ENCODE data around the gene ADGRV1. TPM values are rescaled to one million over a fixed set of nuclear protein-coding genes. Genes with fewer than 3 reads are reported as not detected.
"Not testable (repeated sequence)": the region's sequence is repeated elsewhere in the genome, so short reads cannot be mapped to it uniquely, and the experiment has no call there.

ADGRV1 gene
- total RNA-seq, 2 donors from 2014 or later = 0.44 to 0.52 TPM

- Mint-ChIP-seq H3K4me1 (peaks cover 2% of the 10 kb centered on the region), H3K27me3 (peaks cover 30% of the 10 kb centered on the region), H3K27ac (no peak overlapping the region), H3K4me3 (no peak overlapping the region), H3K36me3 (ENCODE audit: low read depth) (no peaks in the 10 kb centered on the region)
- ATAC-seq = no peak
- DNase-seq = no peak
- no peaks in the 10 kb centered on the region for H3K9me3 ChIP-seq (ENCODE audit: control insufficient read depth, low read length, poor library complexity, severe bottlenecking)
Observed at GRCh38 chr5:90917928-90918668, 359.5 kb downstream of the ADGRV1 start.

- DNase-seq (no peak), ATAC-seq (no peak)
- Mint-ChIP-seq H3K36me3 (ENCODE audit: low read depth) (no peaks in the 10 kb centered on the region), H3K27me3 (peaks cover 22% of the 10 kb centered on the region), H3K4me1 (peaks cover 2% of the 10 kb centered on the region), H3K4me3 (no peak overlapping the region), H3K27ac (no peak overlapping the region)
- H3K9me3 ChIP-seq (ENCODE audit: control insufficient read depth, low read length, poor library complexity, severe bottlenecking) = no peaks in the 10 kb centered on the region
Observed at GRCh38 chr5:90921418-90921973, 362.9 kb downstream of the ADGRV1 start.

GRCh38 chr5:90924222-90924621 lies 365.6 kb downstream of the ADGRV1 start:
- peaks cover 11% of the 10 kb centered on the region for H3K27me3 Mint-ChIP-seq
- H3K9me3 ChIP-seq (ENCODE audit: control insufficient read depth, low read length, poor library complexity, severe bottlenecking); H3K27ac Mint-ChIP-seq; H3K4me3 Mint-ChIP-seq; DNase-seq; H3K36me3 Mint-ChIP-seq (ENCODE audit: low read depth); ATAC-seq; H3K4me1 Mint-ChIP-seq: not testable (repeated sequence)

- peaks cover 12% of the 10 kb centered on the region for H3K27me3 Mint-ChIP-seq
- not testable (repeated sequence) for H3K9me3 ChIP-seq (ENCODE audit: control insufficient read depth, low read length, poor library complexity, severe bottlenecking); H3K4me3 Mint-ChIP-seq; DNase-seq; ATAC-seq; H3K36me3 Mint-ChIP-seq (ENCODE audit: low read depth); H3K4me1 Mint-ChIP-seq; H3K27ac Mint-ChIP-seq
Observed at GRCh38 chr5:90929013-90929839, 370.6 kb downstream of the ADGRV1 start.

- Mint-ChIP-seq H3K4me1 (no peaks in the 10 kb centered on the region), H3K27me3 (peaks cover 12% of the 10 kb centered on the region), H3K27ac (no peak overlapping the region), H3K4me3 (no peak overlapping the region), H3K36me3 (ENCODE audit: low read depth) (no peaks in the 10 kb centered on the region)
- no peaks in the 10 kb centered on the region for H3K9me3 ChIP-seq (ENCODE audit: control insufficient read depth, low read length, poor library complexity, severe bottlenecking)
- ATAC-seq (no peak), DNase-seq (no peak)
Observed at GRCh38 chr5:90930062-90930461, 371.5 kb downstream of the ADGRV1 start.

GRCh38 chr5:90930756-90931431 lies 372.3 kb downstream of the ADGRV1 start:
- Mint-ChIP-seq H3K4me3 (no peak overlapping the region), H3K4me1 (no peaks in the 10 kb centered on the region), H3K27ac (no peak overlapping the region), H3K36me3 (ENCODE audit: low read depth) (no peaks in the 10 kb centered on the region), H3K27me3 (peaks cover 12% of the 10 kb centered on the region)
- DNase-seq (no peak), ATAC-seq (no peak)
- H3K9me3 ChIP-seq (ENCODE audit: control insufficient read depth, low read length, poor library complexity, severe bottlenecking) = no peaks in the 10 kb centered on the region

GRCh38 chr5:90932052-90932699 lies 373.6 kb downstream of the ADGRV1 start:
- Mint-ChIP-seq H3K4me1 (no peaks in the 10 kb centered on the region), H3K27me3 (peaks cover 12% of the 10 kb centered on the region), H3K4me3 (no peak overlapping the region), H3K27ac (no peak overlapping the region), H3K36me3 (ENCODE audit: low read depth) (no peaks in the 10 kb centered on the region)
- no peak for DNase-seq
- no peaks in the 10 kb centered on the region for H3K9me3 ChIP-seq (ENCODE audit: control insufficient read depth, low read length, poor library complexity, severe bottlenecking)
- no peak for ATAC-seq

GRCh38 chr5:90933298-90933697 lies 374.7 kb downstream of the ADGRV1 start:
- H3K27me3 Mint-ChIP-seq = peaks cover 12% of the 10 kb centered on the region
- no peaks in the 10 kb centered on the region for H3K4me1 Mint-ChIP-seq
- ATAC-seq (no peak), DNase-seq (no peak)
- no peak overlapping the region for H3K27ac Mint-ChIP-seq
- H3K9me3 ChIP-seq (ENCODE audit: control insufficient read depth, low read length, poor library complexity, severe bottlenecking) = no peaks in the 10 kb centered on the region
- no peaks in the 10 kb centered on the region for H3K36me3 Mint-ChIP-seq (ENCODE audit: low read depth)
- H3K4me3 Mint-ChIP-seq = no peak overlapping the region

- Mint-ChIP-seq H3K27me3 (peaks cover 12% of the 10 kb centered on the region), H3K27ac (peak overlapping the region; percentile 32), H3K36me3 (ENCODE audit: low read depth) (no peaks in the 10 kb centered on the region), H3K4me1 (no peaks in the 10 kb centered on the region), H3K4me3 (no peak overlapping the region)
- ATAC-seq (no peak), DNase-seq (no peak)
- no peaks in the 10 kb centered on the region for H3K9me3 ChIP-seq (ENCODE audit: control insufficient read depth, low read length, poor library complexity, severe bottlenecking)
Observed at GRCh38 chr5:90934091-90934719, 375.6 kb downstream of the ADGRV1 start.

GRCh38 chr5:90934738-90935137 lies 376.1 kb downstream of the ADGRV1 start:
- Mint-ChIP-seq H3K4me3 (no peak overlapping the region), H3K27ac (no peak overlapping the region), H3K36me3 (ENCODE audit: low read depth) (no peaks in the 10 kb centered on the region), H3K27me3 (peaks cover 8% of the 10 kb centered on the region), H3K4me1 (no peaks in the 10 kb centered on the region)
- no peaks in the 10 kb centered on the region for H3K9me3 ChIP-seq (ENCODE audit: control insufficient read depth, low read length, poor library complexity, severe bottlenecking)
- no peak for ATAC-seq
- DNase-seq = no peak

GRCh38 chr5:90939211-90939610 lies 380.6 kb downstream of the ADGRV1 start:
- no peaks in the 10 kb centered on the region for H3K27me3 Mint-ChIP-seq
- DNase-seq = no peak
- ATAC-seq = no peak
- peaks cover 4% of the 10 kb centered on the region for H3K4me1 Mint-ChIP-seq
- H3K4me3 Mint-ChIP-seq = no peak overlapping the region
- peak overlapping the region; percentile 4 for H3K27ac Mint-ChIP-seq
- H3K36me3 Mint-ChIP-seq (ENCODE audit: low read depth) = peaks cover 3% of the 10 kb centered on the region
- H3K9me3 ChIP-seq (ENCODE audit: control insufficient read depth, low read length, poor library complexity, severe bottlenecking) = no peaks in the 10 kb centered on the region

- Mint-ChIP-seq H3K36me3 (ENCODE audit: low read depth) (peaks cover 3% of the 10 kb centered on the region), H3K27ac (no peak overlapping the region), H3K27me3 (peaks cover under 1% of the 10 kb centered on the region), H3K4me3 (no peak overlapping the region), H3K4me1 (peaks cover 4% of the 10 kb centered on the region)
- DNase-seq (no peak), ATAC-seq (peak; percentile 81)
- no peaks in the 10 kb centered on the region for H3K9me3 ChIP-seq (ENCODE audit: control insufficient read depth, low read length, poor library complexity, severe bottlenecking)
Observed at GRCh38 chr5:90940227-90940995, 381.8 kb downstream of the ADGRV1 start.

Data from T-helper 17 cell (primary cell).